Vagina (tissue), 2 donors: Measurements from ENCODE around the gene TMEM178A. TPM values are rescaled to one million over a fixed set of nuclear protein-coding genes. Genes with fewer than 3 reads are reported as not detected.

Experiments
- DNase-seq, 2 donors: peaks; one replicate each; pipeline ENCODE4 v3.0.0-alpha.2; 2017; ENCODE audit errors: extremely low spot score in 2 of 2
- H3K27ac ChIP-seq: fragments of 200-600 bp; sonication (generic); one replicate; pipeline ENCODE4 v1.5.1; 2019
- H3K27me3 ChIP-seq: fragments of 200-600 bp; sonication (generic); one replicate; pipeline ENCODE4 v1.5.1; 2019
- H3K36me3 ChIP-seq, 2 donors: fragments of 200-600 bp; sonication (generic); one replicate each; pipeline ENCODE4 v1.5.1; 2017 to 2019
- H3K4me1 ChIP-seq: fragments of 200-600 bp; sonication (generic); one replicate; pipeline ENCODE4 v1.5.1; 2019
- H3K4me3 ChIP-seq, 2 donors: fragments of 200-600 bp; sonication (generic); 1 replicate in 1 of 2; 2 replicates in 1 of 2; pipeline ENCODE4 v1.5.1; 2016 to 2019
- H3K9me3 ChIP-seq: fragments of 200-600 bp; sonication (generic); one replicate; pipeline ENCODE4 v1.5.1; 2019
- CTCF ChIP-seq, 3 experiments: fragments of 450-650 bp in 2 of 3; fragments of 200-600 bp in 1 of 3; sonication (generic) in 1 of 3; IDR thresholded peaks; one replicate each; pipeline ENCODE4 v1.5.1; 2017 to 2019; ENCODE audit warnings: antibody characterized with exemption in 3 of 3, mild to moderate bottlenecking in 2 of 3, moderate library complexity in 2 of 3
- POLR2A ChIP-seq, 2 donors: fragments of 450-650 bp; IDR thresholded peaks; one replicate each; pipeline ENCODE4 v1.6.1; 2017; ENCODE audit warnings: antibody characterized with exemption in 2 of 2, mild to moderate bottlenecking in 2 of 2, moderate library complexity in 2 of 2
- POLR2AphosphoS5 ChIP-seq, 2 donors: sonication (generic); formaldehyde crosslinking; IDR thresholded peaks; one replicate each; pipeline ENCODE4 v1.9.0; 2017; ENCODE audit warnings: antibody characterized with exemption in 2 of 2, mild to moderate bottlenecking in 2 of 2, low read depth in 1 of 2; ENCODE audit not compliant: insufficient read depth in 1 of 2
- intact Hi-C: fragments of 100-400 bp; cut with DNase I; formaldehyde crosslinking; loops from one replicate; pipeline ENCODE4 v1.15.1; 2023
- total RNA-seq: library from RNA; depleted of rRNA; stranded (reverse); fragments of >200 nt; gene quantifications from one replicate; pipeline ENCODE4 v1.2.3, GENCODE V29; 2016

Gene TMEM178A
- total RNA-seq, 1 donor from 2014 or later = 2.0 TPM

GRCh38 chr2:39676342-39676741, 10.6 kb downstream of the TMEM178A start:
- Histone ChIP-seq H3K9me3 (no peaks in the 10 kb centered on the region), H3K36me3 (no peaks in the 10 kb centered on the region), H3K27me3 (no peaks in the 10 kb centered on the region), H3K4me3 (no peak overlapping the region), H3K27ac (no peak overlapping the region), H3K4me1 (no peaks in the 10 kb centered on the region)
- DNase-seq = no peak
- intact Hi-C loops = no loop called here
- TF ChIP-seq POLR2AphosphoS5 (IDR thresholded peaks at IDR 0.05; ENCODE audit: insufficient read depth in 1 of 2, low read depth in 1 of 2) (no peak), CTCF (IDR thresholded peaks at IDR 0.05) (no peak), POLR2A (IDR thresholded peaks at IDR 0.05) (no peak)

- no peak for DNase-seq
- no peak overlapping the region for H3K27ac ChIP-seq
These were observed 12.5 kb downstream of the TMEM178A start for GRCh38 chr2:39678170-39678569.

GRCh38 chr2:39679805-39680204, 14.1 kb downstream of the TMEM178A start:
- TF ChIP-seq POLR2AphosphoS5 (IDR thresholded peaks at IDR 0.05; ENCODE audit: insufficient read depth in 1 of 2, low read depth in 1 of 2) = no peak
- no peak for TF ChIP-seq POLR2A (IDR thresholded peaks at IDR 0.05)
- TF ChIP-seq CTCF (IDR thresholded peaks at IDR 0.05) = no peak
- intact Hi-C loops = no loop called here
- H3K36me3 ChIP-seq = no peaks in the 10 kb centered on the region
- no peaks in the 10 kb centered on the region for H3K9me3 ChIP-seq
- H3K27ac ChIP-seq = no peak overlapping the region
- no peak for DNase-seq
- H3K4me1 ChIP-seq = no peaks in the 10 kb centered on the region
- no peak overlapping the region for H3K4me3 ChIP-seq
- no peaks in the 10 kb centered on the region for H3K27me3 ChIP-seq

More at GRCh38 chr2:39678170-39678569, 12.5 kb downstream of the TMEM178A start:
- intact Hi-C loops = no loop called here
- no peaks in the 10 kb centered on the region for H3K4me1 ChIP-seq
- TF ChIP-seq POLR2A (IDR thresholded peaks at IDR 0.05) = no peak
- TF ChIP-seq POLR2AphosphoS5 (IDR thresholded peaks at IDR 0.05; ENCODE audit: insufficient read depth in 1 of 2, low read depth in 1 of 2) = no peak
- TF ChIP-seq CTCF (IDR thresholded peaks at IDR 0.05) = no peak
- H3K27me3 ChIP-seq = no peaks in the 10 kb centered on the region
- H3K4me3 ChIP-seq = no peak overlapping the region
- no peaks in the 10 kb centered on the region for H3K36me3 ChIP-seq
- no peaks in the 10 kb centered on the region for H3K9me3 ChIP-seq

GRCh38 chr2:39682066-39682692, 16.5 kb downstream of the TMEM178A start:
- Histone ChIP-seq H3K27me3 (no peaks in the 10 kb centered on the region), H3K36me3 (no peaks in the 10 kb centered on the region), H3K4me1 (no peaks in the 10 kb centered on the region), H3K27ac (no peak overlapping the region), H3K9me3 (no peaks in the 10 kb centered on the region), H3K4me3 (no peak overlapping the region)
- TF ChIP-seq POLR2AphosphoS5 (IDR thresholded peaks at IDR 0.05; ENCODE audit: insufficient read depth in 1 of 2, low read depth in 1 of 2) (no peak), POLR2A (IDR thresholded peaks at IDR 0.05) (no peak), CTCF (IDR thresholded peaks at IDR 0.05) (no peak)
- intact Hi-C loops = no loop called here
- no peak for DNase-seq

- TF ChIP-seq CTCF (IDR thresholded peaks at IDR 0.05) (no peak), POLR2A (IDR thresholded peaks at IDR 0.05) (no peak)
- no peaks in the 10 kb centered on the region for H3K36me3 ChIP-seq
These were observed 17.4 kb downstream of the TMEM178A start for GRCh38 chr2:39683022-39683699.

More at GRCh38 chr2:39683022-39683699, 17.4 kb downstream of the TMEM178A start:
- intact Hi-C loops = no loop called here
- Histone ChIP-seq H3K4me1 (no peaks in the 10 kb centered on the region), H3K27ac (no peak overlapping the region), H3K9me3 (no peaks in the 10 kb centered on the region), H3K27me3 (no peaks in the 10 kb centered on the region), H3K4me3 (no peak overlapping the region)
- no peak for DNase-seq
